K562 (cell line): ENCODE data around the gene JAKMIP1. TPM values are rescaled to one million over a fixed set of nuclear protein-coding genes. Genes with fewer than 3 reads are reported as not detected.

ENCODE experiments used
- BRF1 ChIP-seq: IDR thresholded peaks from 3 replicates; pipeline ENCODE4 v1.6.1; 2011; ENCODE audit warnings: borderline replicate concordance, mild to moderate bottlenecking; ENCODE audit not compliant: insufficient read length; ENCODE audit errors: extremely low read depth
- CHCHD3 ChIP-seq: fragments of 250-450 bp; sonication (Bioruptor Pico); IDR thresholded peaks from 2 replicates; pipeline ENCODE4 v2.1.2; 2022; ENCODE audit warnings: mild to moderate bottlenecking
- SP1 ChIP-seq: sonication (generic); formaldehyde crosslinking; IDR thresholded peaks from 2 replicates; pipeline ENCODE4 v1.8.1; 2022; ENCODE audit warnings: mild to moderate bottlenecking, missing genetic modification reagents
- SREBF2 ChIP-seq: sonication (generic); formaldehyde crosslinking; IDR thresholded peaks from 2 replicates; pipeline ENCODE4 v1.4.0; 2020; ENCODE audit warnings: mild to moderate bottlenecking, missing genetic modification reagents
- polyA plus RNA-seq, 8 experiments: library from polyadenylated mRNA; depleted of rRNA in 4 of 8; stranded (reverse) in 5 of 8; unstranded in 3 of 8; fragments of >200 nt; fragmentation: Nextera tagmentation in 2 of 8; fragmentation: Illumina TruSeq in 1 of 8; extraction: Ambion mirVana in 2 of 8; extraction: Trizol in 1 of 8; gene quantifications; 2 replicates each; pipeline versions ENCODE4 v1.2.1 to v1.2.3, GENCODE V29; 2011 to 2014; ENCODE audit warnings: inconsistent platforms in 1 of 8, missing spikeins in 1 of 8
- total RNA-seq, 7 experiments: library from RNA; depleted of rRNA in 6 of 7; stranded (reverse); fragments of >200 nt in 6 of 7; fragmentation: Illumina TruSeq in 2 of 7; extraction: Trizol in 2 of 7; gene quantifications; 2 replicates each; pipeline versions ENCODE4 v1.2.1 to v1.2.3, GENCODE V29; 2011 to 2021; ENCODE audit warnings: low replicate concordance in 1 of 7
- TF ChIP-seq, protein P1 (sequence below): fragments of 450-650 bp; formaldehyde crosslinking; IDR thresholded peaks from 2 replicates; pipeline ENCODE4 v1.4.0; 2020; ENCODE audit warnings: mild to moderate bottlenecking, moderate library complexity
- TF ChIP-seq, protein P2 (sequence below): fragments of 450-650 bp; IDR thresholded peaks from 2 replicates; pipeline ENCODE4 v1.7.0; 2016; ENCODE audit warnings: borderline replicate concordance
- TF ChIP-seq, protein P3 (sequence below): fragments of 250-450 bp; sonication (Bioruptor Pico); IDR thresholded peaks from 2 replicates; pipeline ENCODE4 v1.9.0; 2021; ENCODE audit warnings: mild to moderate bottlenecking, inconsistent platforms
- TF ChIP-seq, protein P4 (sequence below): fragments of 450-650 bp; IDR thresholded peaks from 2 replicates; pipeline ENCODE4 v1.6.1; 2017; ENCODE audit warnings: mild to moderate bottlenecking, moderate library complexity

Gene JAKMIP1
- total and polyA plus RNA-seq, 9 of the 15 experiments (the other 6 are each of a cell fraction or from before 2014, with no cell fraction given) = not detected

DNA sequence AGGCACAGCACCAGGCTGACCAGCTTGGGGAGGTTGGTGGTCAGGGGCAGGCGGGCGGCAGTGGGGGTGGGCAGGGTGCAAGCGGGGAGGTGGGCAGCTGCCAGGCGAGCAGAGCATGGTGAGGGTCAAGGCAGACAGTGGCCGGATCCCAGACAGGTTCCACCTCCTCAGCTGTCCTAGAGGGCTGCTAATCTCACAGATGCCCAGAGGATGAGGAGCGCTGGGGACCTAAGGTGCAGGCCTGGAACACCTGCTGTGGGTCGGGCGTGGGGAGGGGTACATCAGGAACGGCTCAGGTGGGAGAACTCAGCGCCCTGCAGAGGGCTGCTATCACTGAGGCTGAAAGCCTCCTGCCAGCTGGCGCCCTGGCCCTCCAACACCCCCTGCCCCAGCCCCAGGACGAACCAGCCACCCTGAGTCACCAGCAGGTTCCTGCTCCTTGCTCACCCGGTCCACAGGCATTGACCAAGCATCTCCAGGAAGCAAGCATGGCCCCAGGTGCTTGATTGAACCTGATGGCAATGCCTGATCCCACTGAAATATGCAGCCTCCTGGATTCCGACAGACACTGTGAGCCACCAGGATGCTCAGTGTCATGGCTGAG is 153.7 kb downstream of the JAKMIP1 start (continued):
- TF ChIP-seq, protein P1, sequence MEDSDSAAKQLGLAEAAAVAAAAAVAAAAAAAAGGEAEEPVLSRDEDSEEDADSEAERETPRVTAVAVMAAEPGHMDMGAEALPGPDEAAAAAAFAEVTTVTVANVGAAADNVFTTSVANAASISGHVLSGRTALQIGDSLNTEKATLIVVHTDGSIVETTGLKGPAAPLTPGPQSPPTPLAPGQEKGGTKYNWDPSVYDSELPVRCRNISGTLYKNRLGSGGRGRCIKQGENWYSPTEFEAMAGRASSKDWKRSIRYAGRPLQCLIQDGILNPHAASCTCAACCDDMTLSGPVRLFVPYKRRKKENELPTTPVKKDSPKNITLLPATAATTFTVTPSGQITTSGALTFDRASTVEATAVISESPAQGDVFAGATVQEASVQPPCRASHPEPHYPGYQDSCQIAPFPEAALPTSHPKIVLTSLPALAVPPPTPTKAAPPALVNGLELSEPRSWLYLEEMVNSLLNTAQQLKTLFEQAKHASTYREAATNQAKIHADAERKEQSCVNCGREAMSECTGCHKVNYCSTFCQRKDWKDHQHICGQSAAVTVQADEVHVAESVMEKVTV (CRISPR knock-in tag) = no peak
- TF ChIP-seq, protein P2, sequence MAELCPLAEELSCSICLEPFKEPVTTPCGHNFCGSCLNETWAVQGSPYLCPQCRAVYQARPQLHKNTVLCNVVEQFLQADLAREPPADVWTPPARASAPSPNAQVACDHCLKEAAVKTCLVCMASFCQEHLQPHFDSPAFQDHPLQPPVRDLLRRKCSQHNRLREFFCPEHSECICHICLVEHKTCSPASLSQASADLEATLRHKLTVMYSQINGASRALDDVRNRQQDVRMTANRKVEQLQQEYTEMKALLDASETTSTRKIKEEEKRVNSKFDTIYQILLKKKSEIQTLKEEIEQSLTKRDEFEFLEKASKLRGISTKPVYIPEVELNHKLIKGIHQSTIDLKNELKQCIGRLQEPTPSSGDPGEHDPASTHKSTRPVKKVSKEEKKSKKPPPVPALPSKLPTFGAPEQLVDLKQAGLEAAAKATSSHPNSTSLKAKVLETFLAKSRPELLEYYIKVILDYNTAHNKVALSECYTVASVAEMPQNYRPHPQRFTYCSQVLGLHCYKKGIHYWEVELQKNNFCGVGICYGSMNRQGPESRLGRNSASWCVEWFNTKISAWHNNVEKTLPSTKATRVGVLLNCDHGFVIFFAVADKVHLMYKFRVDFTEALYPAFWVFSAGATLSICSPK = no peak
- TF ChIP-seq SREBF2 (CRISPR knock-in tag) (no peak), BRF1 (no peak), CHCHD3 (CRISPR knock-in tag) (no peak), SP1 (CRISPR knock-in tag) (no peak)
- TF ChIP-seq, protein P3, sequence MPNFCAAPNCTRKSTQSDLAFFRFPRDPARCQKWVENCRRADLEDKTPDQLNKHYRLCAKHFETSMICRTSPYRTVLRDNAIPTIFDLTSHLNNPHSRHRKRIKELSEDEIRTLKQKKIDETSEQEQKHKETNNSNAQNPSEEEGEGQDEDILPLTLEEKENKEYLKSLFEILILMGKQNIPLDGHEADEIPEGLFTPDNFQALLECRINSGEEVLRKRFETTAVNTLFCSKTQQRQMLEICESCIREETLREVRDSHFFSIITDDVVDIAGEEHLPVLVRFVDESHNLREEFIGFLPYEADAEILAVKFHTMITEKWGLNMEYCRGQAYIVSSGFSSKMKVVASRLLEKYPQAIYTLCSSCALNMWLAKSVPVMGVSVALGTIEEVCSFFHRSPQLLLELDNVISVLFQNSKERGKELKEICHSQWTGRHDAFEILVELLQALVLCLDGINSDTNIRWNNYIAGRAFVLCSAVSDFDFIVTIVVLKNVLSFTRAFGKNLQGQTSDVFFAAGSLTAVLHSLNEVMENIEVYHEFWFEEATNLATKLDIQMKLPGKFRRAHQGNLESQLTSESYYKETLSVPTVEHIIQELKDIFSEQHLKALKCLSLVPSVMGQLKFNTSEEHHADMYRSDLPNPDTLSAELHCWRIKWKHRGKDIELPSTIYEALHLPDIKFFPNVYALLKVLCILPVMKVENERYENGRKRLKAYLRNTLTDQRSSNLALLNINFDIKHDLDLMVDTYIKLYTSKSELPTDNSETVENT = no peak
- TF ChIP-seq, protein P4, sequence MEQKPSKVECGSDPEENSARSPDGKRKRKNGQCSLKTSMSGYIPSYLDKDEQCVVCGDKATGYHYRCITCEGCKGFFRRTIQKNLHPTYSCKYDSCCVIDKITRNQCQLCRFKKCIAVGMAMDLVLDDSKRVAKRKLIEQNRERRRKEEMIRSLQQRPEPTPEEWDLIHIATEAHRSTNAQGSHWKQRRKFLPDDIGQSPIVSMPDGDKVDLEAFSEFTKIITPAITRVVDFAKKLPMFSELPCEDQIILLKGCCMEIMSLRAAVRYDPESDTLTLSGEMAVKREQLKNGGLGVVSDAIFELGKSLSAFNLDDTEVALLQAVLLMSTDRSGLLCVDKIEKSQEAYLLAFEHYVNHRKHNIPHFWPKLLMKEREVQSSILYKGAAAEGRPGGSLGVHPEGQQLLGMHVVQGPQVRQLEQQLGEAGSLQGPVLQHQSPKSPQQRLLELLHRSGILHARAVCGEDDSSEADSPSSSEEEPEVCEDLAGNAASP = no peak
